ENCODE data around the gene ATP6V1D. TPM values are rescaled to one million over a fixed set of nuclear protein-coding genes. Genes with fewer than 3 reads are reported as not detected.
"Not testable (repeated sequence)": the region's sequence is repeated elsewhere in the genome, so short reads cannot be mapped to it uniquely, and the experiment has no call there.

Gene ATP6V1D
- total RNA-seq (2014; rRNA removed; shearing (Covaris generic)): 92.3 and 130 TPM in 2 replicates

- peak; percentile 99 for DNase-seq (ENCODE audit: low spot score)
Observed at GRCh38 chr14:67359775-67360469, at the start of gene ATP6V1D, which contains the start of gene EIF2S1. TSS of gene ATP6V1D (minus strand) at chr14:67359804. CDS start at chr14:67359698, 106 bp downstream. TSS of gene EIF2S1 (plus strand) at chr14:67360328. CDS start at chr14:67364768, 4,440 bp downstream.

DNA sequence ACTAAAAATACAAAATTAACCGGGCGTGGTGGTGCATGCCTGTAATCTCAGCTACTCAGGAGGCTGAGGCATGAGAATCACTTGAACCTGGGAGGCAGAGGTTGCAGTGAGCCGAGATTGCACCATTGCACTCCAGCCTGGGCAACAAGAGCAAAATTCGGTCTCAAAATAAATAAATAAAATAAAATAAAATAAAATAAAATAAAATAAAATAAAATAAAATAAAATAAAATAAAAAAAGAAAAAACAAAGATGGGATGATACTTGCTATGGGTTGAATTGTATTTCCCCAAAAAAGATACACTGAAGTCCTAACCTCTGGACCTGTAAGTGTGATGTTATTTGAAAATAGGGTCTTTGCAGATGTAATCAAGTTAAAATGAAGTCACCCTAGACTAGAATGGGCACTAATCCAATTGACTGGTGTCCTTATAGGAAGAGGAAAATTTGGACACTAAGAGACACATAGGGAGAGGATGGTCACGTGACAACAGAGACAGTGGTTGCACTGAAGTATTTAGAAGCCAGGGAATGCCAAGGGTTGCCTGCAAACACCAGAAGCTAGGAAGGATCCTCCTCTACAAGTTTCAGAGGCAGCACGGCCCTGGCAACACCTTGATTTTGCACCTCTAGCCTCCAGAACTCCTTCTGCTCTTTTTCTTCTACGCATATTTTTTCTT, 48.7 kb upstream of the ATP6V1D start:
- not testable (repeated sequence) for DNase-seq (ENCODE audit: low spot score)

DNA sequence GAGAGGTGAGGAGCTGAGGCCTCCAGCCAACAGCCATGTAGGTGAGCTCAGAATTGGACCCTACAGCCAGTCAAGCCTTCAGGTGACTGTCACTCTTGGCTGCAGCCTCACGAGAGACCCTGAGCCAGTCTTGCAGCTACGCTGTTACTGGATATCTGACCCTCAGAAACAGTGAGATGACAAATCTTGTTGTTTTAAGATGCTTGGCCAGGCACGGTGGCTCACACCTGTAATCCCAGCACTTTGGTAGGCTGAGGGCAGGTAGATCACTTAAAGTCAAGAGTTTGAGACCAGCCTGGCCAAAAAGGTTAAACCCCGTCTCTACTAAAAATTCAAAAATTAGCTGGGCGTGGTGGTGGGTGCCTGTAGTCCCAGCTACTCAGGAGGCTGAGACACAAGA, 46.2 kb upstream of the ATP6V1D start:
- DNase-seq (ENCODE audit: low spot score): no peak

DNA sequence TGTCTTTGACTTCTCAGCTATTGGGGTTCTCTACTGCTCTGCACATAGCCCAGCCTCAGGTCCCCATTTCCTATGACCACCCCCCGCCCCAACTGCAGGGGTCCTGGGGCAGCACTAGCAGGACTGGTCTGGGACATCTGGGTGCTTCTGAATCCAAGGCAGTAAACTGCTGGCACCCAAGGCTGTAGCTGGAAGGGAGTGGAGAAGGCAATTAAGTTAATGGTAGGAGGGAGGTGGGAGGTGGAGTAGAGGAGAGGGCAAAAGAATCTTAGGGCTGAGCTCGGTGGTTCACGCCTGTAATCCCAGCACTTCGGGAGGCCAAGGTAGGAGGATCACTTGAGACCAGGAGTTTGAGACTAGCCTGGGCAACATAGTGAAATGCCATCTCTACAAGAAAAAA, 40.8 kb upstream of the ATP6V1D start:
- DNase-seq (ENCODE audit: low spot score): no peak

DNA sequence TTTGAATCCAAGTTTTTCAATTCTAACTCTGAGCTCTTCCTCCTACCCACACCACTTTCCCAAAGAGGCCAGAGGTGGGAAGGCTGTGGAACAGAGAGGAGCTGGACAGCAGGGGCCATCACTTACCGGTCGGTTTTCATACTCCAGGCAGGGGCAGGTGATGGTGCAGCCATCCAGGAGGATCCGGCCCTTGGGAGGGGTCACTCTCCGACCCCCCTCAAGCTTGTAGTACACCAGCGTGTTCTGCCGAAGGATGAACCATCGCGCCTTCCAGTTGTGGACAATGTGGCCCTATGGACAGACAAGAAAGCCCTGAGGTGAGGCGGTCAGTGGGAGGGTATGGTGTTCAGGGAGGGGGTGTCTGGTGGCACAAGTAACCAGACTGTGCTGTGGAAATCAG, 37.9 kb upstream of the ATP6V1D start:
- DNase-seq (ENCODE audit: low spot score): no peak

DNA sequence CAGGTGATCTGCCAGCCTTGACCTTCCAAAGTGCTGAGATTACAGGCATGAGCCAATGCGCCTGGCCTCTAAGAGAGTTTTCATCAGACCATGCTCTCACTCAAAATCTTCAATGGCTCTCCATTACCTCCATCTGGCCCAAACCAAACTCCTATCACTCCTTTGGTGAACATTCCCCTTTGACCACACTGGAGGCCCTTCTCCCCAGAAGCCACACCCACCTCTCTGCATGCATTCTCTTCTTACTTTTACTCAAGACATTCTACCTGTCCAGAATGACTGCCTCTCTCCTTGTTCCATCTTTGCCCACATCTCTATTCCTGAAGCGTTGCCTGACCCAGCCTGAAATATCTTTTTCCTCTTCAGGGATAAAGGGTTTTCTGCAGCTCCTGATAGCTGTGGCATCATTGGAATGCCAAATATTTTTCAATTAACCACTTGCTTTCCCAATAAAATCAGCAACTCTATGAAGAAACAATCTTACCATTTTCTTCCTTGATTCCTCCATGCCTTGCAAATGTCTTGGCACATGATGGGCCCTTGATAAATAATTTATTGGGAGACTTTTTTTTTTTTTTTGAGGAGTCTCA, 36.9 kb upstream of the ATP6V1D start:
- no peak for DNase-seq (ENCODE audit: low spot score)

DNA sequence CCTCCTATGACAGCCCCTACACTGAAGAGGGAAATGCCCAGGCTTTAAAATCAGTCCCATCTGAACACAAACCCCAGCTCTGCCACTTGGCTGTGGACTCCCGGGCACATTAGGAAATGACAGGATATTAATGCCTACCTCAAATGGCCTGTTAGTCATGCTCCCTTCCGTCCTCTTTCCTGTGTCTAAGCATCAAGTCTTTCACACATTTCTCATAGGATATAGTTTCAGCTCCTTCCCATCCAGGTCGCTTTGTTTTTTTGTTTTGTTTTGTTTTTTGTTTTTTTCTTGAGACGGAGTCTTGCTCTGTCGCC, 36.2 kb upstream of the ATP6V1D start:
- DNase-seq (ENCODE audit: low spot score): no peak

- no peak for DNase-seq (ENCODE audit: low spot score)
Observed at GRCh38 chr14:67395086-67395875, 35.7 kb upstream of the ATP6V1D start.

- no peak for DNase-seq (ENCODE audit: low spot score)
Observed at GRCh38 chr14:67393689-67394088, 34.1 kb upstream of the ATP6V1D start.

- DNase-seq (ENCODE audit: low spot score): no peak
Observed at GRCh38 chr14:67392800-67393199, 33.2 kb upstream of the ATP6V1D start.

GRCh38 chr14:67392123-67392522, 32.5 kb upstream of the ATP6V1D start:
- no peak for DNase-seq (ENCODE audit: low spot score)

- DNase-seq (ENCODE audit: low spot score): no peak
Observed at GRCh38 chr14:67391268-67391667, 31.7 kb upstream of the ATP6V1D start.

DNA sequence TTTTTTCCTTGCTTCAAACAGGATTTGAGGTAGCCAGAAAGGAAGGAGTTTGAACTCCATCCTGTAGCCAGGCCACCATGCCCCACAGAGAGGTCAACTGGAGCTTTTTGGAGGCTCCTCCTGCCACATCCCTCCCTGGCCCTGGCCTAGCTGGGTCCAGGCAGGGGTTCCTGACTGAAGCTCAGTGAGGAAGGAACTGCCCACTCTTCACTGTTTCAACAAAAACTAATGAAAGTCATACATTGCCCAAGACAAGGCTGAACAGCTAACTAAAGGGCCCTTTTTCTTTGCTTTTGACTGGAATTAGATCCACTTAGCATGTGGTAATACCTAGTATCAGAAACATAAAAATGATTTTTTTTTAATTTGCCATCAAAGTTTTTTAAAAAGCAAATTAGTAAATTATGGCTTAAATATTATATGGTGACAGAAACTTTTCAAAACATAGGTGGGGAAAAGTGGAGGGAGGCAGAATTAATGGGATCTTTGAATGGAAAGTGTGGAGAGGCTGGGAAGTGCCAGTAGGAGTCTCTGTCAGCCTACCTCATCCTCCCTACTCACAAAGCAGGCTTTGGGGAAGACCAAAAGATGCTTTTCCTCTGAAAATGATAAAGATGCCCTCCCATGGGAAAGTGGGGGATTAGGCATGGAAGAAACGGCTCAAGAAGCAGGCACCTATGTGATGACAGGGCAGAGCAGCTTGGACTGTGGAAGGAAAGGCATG, 30.4 kb upstream of the ATP6V1D start:
- no peak for DNase-seq (ENCODE audit: low spot score)

GRCh38 chr14:67389275-67389674, 29.7 kb upstream of the ATP6V1D start:
- DNase-seq (ENCODE audit: low spot score): no peak

DNA sequence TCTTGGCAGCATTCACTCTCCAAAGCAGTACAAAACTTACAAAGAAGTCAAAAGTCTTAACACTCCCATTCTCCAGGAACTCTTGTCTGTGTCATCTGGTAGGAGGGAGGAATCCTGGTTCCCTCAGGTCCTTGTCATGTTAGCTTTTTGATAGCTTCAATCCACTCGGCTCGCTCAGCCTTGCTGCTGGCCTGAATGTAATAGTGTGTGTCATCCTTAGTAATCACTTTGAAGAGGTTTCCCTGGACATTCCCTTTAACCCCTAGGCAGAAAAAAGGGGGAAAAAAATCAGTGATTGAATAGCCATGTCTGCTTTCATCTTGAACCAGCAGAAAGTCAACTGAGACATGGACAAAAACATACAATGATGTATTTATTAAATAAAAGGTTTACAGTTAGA, 27.6 kb upstream of the ATP6V1D start:
- no peak for DNase-seq (ENCODE audit: low spot score)

DNA sequence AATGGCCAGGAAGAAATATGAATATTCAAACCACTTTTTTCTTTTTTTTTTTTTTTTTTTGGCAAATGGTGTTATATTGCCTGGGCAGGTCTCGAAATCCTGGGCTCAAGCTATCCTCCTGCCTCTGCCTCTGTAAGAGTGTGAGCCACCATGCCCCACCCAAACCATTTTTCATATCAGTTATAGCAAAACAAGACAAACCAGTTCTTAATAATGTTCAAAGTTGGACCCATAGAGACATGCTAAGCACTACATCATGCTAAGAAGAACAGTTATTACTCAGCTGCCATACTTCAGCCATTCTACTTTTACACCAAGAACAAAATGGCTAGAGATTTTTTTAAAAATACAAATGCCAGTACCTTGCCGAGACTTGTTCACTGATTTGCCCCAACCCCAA, 26.0 kb upstream of the ATP6V1D start:
- DNase-seq (ENCODE audit: low spot score): no peak

GRCh38 chr14:67385120-67385519, 25.5 kb upstream of the ATP6V1D start:
- DNase-seq (ENCODE audit: low spot score): no peak

DNA sequence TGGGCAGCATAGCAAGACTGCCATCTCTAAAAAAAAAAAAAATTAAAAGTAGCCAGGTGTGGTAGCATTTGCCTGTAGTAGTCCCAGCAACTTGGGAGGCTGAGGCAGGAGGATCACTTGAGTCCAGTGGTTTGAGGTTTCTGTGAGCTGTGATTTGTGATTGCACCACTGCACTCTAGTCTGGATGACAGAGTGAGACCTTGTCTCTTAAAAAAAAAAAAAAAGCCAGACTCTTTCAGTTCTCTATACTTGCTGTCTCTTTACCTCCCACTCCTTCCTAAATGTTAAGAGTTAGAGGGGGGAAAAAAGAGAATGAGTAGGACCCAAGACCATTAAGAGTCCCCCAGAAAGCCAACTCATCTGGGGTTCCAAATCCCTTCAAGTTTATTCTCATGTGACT, 18.3 kb upstream of the ATP6V1D start:
- no peak for DNase-seq (ENCODE audit: low spot score)

- no peak for DNase-seq (ENCODE audit: low spot score)
Observed at GRCh38 chr14:67373347-67373746, 13.7 kb upstream of the ATP6V1D start.

DNA sequence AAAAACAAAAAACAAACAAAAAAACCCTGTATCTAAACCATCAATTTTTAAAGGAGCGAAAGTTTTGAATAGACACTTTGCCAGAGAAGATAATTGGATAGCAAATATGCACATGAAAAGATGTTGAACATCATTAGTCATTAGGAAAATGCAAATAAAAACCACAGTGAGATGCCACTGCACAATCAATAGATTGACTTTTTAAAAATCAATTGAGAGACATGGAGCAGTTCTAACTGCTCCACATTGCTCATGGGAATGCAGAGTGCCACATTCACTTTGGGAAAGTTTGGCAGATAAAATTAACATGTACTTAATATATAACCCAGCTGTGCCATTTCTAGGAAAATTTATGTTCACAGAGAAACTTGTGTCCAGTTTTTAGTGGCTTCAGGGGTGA, 13.2 kb upstream of the ATP6V1D start:
- no peak for DNase-seq (ENCODE audit: low spot score)

DNA sequence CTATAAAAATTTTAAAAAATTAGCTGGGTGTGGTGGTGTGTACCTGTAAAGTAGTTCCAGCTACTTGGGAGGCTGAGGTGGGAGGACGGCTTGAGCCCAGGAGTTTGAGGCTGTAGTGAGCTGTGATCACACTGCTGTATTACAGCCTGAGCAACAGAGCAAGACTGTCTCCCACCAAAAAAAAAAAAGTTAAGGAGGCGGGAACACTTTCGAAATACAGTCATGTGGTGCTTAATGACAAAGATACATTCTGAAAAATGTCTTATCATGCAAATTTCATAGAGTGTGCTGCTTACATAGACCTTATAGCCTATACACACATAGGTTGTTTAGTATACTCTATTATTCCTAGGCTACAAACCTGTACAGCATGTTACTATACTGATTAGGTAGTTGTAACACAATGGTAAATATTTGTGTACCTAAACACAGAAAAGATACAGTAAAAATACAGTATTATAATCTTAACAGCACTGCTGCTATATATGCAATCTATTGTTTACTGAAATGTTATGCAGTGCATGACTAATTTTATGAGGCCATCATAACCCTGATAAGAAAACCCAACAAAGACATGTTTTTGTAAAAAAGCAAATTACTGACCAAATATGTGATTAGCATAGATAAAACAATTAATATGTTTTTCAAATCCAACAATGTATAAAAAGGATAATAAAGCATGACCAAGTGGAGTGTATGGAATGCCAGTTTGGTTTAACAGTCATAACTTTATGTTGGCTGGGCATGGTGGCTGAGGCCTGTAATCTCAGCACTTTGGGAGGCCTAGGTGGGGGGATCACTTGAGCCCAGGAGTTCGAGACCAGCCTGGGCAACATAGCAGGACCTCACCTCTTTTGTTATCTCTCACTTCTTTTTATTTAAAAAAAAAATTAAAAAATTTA, 11.9 kb upstream of the ATP6V1D start:
- no peak for DNase-seq (ENCODE audit: low spot score)
